Measurements from ENCODE around the gene KDM6A. TPM values are rescaled to one million over a fixed set of nuclear protein-coding genes. Genes with fewer than 3 reads are reported as not detected.
A peak's percentile ranks its signal among the peaks of the same experiment; 100 is the strongest.

KDM6A gene
- total RNA-seq, 1 experiment from 2014 or later, result 40.9 TPM

DNA sequence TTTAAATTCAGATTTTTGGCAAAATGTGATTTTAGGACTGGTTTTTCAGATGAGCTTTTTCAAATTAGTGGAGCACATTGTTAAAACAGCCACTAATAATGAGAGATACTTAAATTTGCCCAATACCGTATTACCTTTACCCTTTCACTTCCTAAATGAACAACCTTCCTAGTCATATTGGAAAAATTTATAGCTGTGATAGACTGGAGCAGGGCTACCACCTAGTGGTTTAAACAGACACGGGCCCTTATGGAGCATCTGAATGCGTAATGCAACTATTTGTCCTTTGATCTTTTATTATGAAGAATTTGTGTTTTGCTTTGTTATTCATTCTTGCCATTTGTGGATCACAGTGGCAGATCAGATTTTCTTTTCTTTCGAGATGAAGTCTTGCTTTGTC is 72.7 kb downstream of the KDM6A start:
- CTCF ChIA-PET, result no interaction called here
- POLR2A ChIA-PET (ENCODE audit: low non-redundant PET), result no interaction called here
- no TSS peak for BruUV-seq (replicated peaks)
- no peaks in the 10 kb centered on the region for H3K4me1 ChIP-seq (ENCODE audit: insufficient read depth, low read length, poor library complexity, severe bottlenecking)
- TF ChIP-seq EZH2 (IDR thresholded peaks at IDR 0.05; ENCODE audit: borderline replicate concordance, low read depth, low read length, poor library complexity, severe bottlenecking) (no peak), CTCF (conservative IDR thresholded peaks at IDR 0.05; ENCODE audit: low read depth, low read length) (peak; percentile 21; the same call in 1 of the 2 replicates)
- no peak overlapping the region for H3K4me3 ChIP-seq (ENCODE audit: low read depth, low read length, poor library complexity, severe bottlenecking)
- peak; percentile 12 for DNase-seq (ENCODE audit: low spot score)
- peaks cover 6% of the 10 kb centered on the region for H3K36me3 ChIP-seq (ENCODE audit: insufficient read depth, low read length, poor library complexity, severe bottlenecking)
- H3K27ac ChIP-seq (ENCODE audit: low read depth, low read length, poor library complexity, severe bottlenecking), result no peak overlapping the region
- H3K9me3 ChIP-seq (ENCODE audit: low read depth, low read length, poor library complexity, severe bottlenecking), result peaks cover 35% of the 10 kb centered on the region
- no peaks in the 10 kb centered on the region for H3K27me3 ChIP-seq (replicated peaks; ENCODE audit: insufficient read depth, low read depth, low read length, poor library complexity)
- intact Hi-C loops (cut with micrococcal nuclease; ENCODE audit: unreplicated experiment), result no loop called here

GRCh38 chrX:44946771-44947170 is 73.8 kb downstream of the KDM6A start:
- H3K27me3 ChIP-seq (replicated peaks; ENCODE audit: insufficient read depth, low read depth, low read length, poor library complexity), result no peaks in the 10 kb centered on the region
- peak; percentile 29 for DNase-seq (ENCODE audit: low spot score)
- POLR2A ChIA-PET (ENCODE audit: low non-redundant PET), result no interaction called here
- H3K36me3 ChIP-seq (ENCODE audit: insufficient read depth, low read length, poor library complexity, severe bottlenecking), result peaks cover 6% of the 10 kb centered on the region
- peaks cover 3% of the 10 kb centered on the region for H3K4me1 ChIP-seq (ENCODE audit: insufficient read depth, low read length, poor library complexity, severe bottlenecking)
- no peak overlapping the region for H3K27ac ChIP-seq (ENCODE audit: low read depth, low read length, poor library complexity, severe bottlenecking)
- no TSS peak for BruUV-seq (replicated peaks)
- TF ChIP-seq CTCF (conservative IDR thresholded peaks at IDR 0.05; ENCODE audit: low read depth, low read length) (no peak), EZH2 (IDR thresholded peaks at IDR 0.05; ENCODE audit: borderline replicate concordance, low read depth, low read length, poor library complexity, severe bottlenecking) (no peak)
- H3K4me3 ChIP-seq (ENCODE audit: low read depth, low read length, poor library complexity, severe bottlenecking), result no peak overlapping the region
- intact Hi-C loops (cut with micrococcal nuclease; ENCODE audit: unreplicated experiment), result no loop called here
- CTCF ChIA-PET, result no interaction called here
- H3K9me3 ChIP-seq (ENCODE audit: low read depth, low read length, poor library complexity, severe bottlenecking), result peaks cover 35% of the 10 kb centered on the region

DNA sequence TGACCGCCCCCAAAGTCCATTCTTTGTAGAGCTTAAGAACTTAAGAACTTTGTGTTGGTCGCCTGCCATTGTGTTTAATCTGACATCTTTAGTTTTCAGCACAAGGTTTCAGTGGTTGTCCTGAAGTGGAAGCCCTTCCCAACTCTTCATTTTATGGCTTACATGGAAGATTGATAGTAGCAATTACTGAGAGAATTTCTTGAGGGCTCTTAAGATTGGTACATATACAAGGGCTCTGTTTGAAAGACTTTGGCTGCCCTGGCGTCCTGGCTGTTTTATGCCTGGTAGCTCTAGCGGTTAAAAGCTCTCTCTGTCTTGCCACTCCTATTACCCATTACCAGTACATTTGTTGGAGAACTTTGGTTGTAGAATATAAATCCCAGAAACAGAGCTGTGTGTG is 75.0 kb downstream of the KDM6A start:
- DNase-seq (ENCODE audit: low spot score), result no peak
- H3K4me3 ChIP-seq (ENCODE audit: low read depth, low read length, poor library complexity, severe bottlenecking), result no peak overlapping the region
- intact Hi-C loops (cut with micrococcal nuclease; ENCODE audit: unreplicated experiment), result no loop called here
- peaks cover 6% of the 10 kb centered on the region for H3K36me3 ChIP-seq (ENCODE audit: insufficient read depth, low read length, poor library complexity, severe bottlenecking)
- H3K27me3 ChIP-seq (replicated peaks; ENCODE audit: insufficient read depth, low read depth, low read length, poor library complexity), result no peaks in the 10 kb centered on the region
- CTCF ChIA-PET, result no interaction called here
- POLR2A ChIA-PET (ENCODE audit: low non-redundant PET), result no interaction called here
- H3K27ac ChIP-seq (ENCODE audit: low read depth, low read length, poor library complexity, severe bottlenecking), result no peak overlapping the region
- H3K9me3 ChIP-seq (ENCODE audit: low read depth, low read length, poor library complexity, severe bottlenecking), result peaks cover 35% of the 10 kb centered on the region
- H3K4me1 ChIP-seq (ENCODE audit: insufficient read depth, low read length, poor library complexity, severe bottlenecking), result peaks cover 7% of the 10 kb centered on the region
- BruUV-seq (replicated peaks), result no TSS peak
- TF ChIP-seq EZH2 (IDR thresholded peaks at IDR 0.05; ENCODE audit: borderline replicate concordance, low read depth, low read length, poor library complexity, severe bottlenecking), result no peak
- no peak for TF ChIP-seq CTCF (conservative IDR thresholded peaks at IDR 0.05; ENCODE audit: low read depth, low read length)

All from A673 (cell line).